MV-4-11 (cell line): ENCODE measurements around the gene TNFAIP1.
A peak's percentile ranks its signal among the peaks of the same experiment; 100 is the strongest.

Source experiments
- DNase-seq: peaks from one replicate; lab custom pipeline; 2025; lab: John Stamatoyannopoulos, UW

TNFAIP1 gene

DNA sequence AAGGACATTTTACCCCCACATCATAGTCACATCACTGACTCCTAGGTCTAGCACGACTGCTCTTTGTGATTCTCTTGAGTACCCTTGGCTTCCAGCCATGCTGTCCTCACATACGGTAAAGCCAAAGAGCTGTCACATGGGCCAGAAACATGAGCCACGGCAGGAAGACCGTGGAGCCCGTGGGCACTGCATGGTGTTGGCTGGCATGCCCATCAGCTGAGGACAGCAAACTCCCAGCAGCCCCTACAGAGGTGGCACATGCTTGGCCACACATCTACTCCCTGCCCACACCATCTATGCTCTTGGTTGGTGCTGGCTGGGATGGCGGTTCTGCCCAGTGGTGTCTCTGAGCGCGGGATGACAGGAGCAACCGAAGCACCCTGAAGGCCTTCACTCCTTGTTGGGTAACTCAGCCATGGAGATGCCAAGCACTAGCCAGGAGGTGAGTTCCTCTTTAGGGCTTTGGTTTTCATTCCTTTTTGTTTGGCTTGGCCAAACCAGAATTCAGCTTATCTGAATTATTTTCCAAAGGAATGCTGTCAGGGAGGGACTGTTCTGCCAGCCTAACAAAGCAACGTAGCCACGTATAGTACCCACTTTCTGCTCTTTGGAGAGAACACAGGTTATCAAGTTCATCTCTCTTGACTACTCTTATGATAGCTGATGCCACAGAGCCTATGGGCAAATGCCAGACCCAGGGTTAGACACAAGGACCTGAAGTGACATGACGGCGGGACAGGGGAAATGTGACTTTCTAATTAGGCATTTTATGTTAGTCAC is 10.0 kb downstream of the TNFAIP1 start:
- no peak for DNase-seq

GRCh38 chr17:28346199-28346580 is 10.6 kb downstream of the TNFAIP1 start:
- DNase-seq, result no peak

DNA sequence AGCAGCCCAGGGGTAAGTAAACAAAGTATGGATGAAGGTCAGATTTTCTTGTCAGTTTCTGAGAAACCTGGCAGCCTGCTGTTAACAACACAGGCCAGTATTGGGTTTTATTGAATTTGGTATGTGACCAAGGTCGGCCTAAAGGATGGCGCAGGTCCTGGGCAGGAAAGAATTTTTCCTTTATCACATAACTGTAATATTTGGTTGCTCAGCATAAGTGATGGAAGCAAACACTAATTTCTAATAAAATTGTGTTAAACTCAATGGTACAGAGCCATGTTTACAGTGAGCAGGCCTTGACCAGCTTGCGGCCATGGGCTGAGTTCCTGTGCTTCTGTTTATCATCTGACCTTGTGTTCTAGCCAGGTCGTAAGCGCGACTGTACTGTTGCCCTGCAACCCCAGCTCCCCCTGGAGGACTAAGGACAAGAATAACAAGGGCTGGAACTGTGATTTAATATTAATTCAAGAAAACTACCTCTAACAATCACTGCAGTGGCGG is 11.2 kb downstream of the TNFAIP1 start:
- DNase-seq, result peak; percentile 18

- DNase-seq, result no peak
Measured at GRCh38 chr17:28347261-28347891, 11.8 kb downstream of the TNFAIP1 start.

DNA sequence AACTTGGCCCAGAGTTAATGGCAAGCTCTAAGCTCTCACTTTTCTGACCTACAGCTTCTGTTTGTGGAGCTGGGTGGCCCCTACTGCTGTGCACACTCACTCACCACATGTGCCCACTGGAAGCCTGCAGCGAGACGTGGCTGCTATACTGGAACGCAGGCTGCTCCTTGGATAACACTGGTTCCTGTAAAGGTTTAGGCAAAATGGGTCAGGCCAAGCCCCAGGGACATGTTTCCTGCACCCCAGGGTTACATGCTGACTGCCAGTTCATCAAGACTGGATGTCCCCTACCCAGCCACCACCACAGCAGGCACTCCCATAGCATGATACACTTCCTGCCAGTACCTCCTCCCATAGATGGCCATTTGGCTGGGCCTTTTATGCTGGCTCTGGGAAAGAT is 13.4 kb downstream of the TNFAIP1 start:
- DNase-seq, result no peak

DNA sequence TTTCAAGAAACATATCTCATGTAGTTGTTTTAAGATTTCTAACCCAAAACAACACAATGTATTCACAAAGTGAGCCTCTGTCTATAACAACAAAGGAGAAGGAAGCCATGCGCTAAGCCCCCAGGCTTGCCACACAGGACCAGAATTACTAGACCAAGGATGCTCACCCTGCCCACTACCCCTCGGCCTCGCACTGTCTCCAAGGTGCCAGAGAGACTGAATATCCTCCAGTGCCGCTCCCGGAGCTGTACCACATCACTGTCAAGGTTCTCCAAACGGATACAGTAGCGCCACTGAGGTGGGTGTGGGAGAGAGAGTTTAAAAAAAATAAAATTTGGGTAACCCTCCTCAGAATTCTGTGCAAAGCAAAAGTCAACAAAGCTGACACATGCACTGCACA is 14.7 kb downstream of the TNFAIP1 start:
- no peak for DNase-seq

DNA sequence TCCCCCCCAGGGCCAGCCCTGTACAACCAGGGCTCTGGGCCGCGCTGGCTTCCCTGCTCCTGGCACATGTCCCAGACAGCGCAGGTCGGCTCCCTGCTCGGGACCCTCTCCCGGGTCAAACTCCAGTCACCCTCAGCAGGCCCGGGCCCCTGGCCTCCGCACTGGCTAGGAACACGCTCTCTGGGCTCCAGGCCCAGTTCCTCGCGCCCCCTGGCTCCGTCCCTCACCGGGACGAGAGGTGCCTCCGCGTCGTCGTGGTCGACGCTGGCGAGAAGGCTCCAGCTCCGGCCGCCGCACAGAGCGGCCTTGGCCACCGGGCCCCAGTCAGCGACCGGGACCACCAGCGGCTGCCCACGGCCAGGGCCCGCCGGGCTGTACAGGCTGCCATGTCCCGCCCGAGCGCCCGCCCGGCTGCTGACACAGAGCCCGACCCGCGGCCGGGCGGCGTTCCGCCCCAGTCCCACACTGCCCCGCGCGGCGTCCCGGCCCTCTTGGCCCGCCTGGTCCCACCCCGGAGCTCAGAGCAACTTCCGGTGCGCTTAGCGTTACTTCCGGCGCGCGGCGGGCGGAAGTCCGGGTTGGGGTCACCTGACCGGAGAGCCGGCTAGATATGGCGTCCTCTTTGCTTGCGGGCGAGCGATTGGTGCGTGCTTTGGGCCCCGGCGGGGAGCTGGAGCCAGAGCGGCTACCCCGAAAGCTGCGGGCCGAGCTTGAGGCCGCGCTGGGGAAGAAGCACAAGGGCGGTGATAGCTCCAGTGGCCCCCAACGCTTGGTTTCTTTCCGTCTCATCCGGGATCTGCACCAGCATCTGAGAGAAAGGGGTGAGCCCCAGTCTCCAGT is 21.7 kb downstream of the TNFAIP1 start, which contains the start of gene POLDIP2:
Gene POLDIP2 (minus strand): TSS at position 467 of the 840 bp plus-strand sequence. CDS start 79 bp downstream, at position 388.
- peak; percentile 90 for DNase-seq

GRCh38 chr17:28357901-28358197 is 22.3 kb downstream of the TNFAIP1 start:
- DNase-seq, result no peak

DNA sequence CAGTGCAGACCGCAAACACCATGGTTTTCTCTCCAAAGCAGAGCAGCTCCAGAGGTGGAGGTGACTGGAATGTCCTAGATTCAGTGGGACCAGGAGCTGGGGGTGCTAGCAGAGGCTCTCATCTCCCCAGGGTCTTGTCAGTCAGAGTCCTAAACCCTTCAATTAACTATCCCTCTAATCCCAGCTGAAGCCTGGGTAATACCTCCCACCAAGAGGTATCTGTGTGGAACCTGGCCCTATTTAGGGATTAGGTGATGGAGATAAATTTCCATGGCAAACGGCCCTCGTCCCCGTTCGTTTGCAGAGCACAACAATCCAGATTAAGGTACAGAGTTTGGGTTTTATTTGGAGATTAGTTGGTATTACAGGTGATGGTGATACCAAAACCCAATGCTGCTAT is 27.6 kb downstream of the TNFAIP1 start:
- no peak for DNase-seq

DNA sequence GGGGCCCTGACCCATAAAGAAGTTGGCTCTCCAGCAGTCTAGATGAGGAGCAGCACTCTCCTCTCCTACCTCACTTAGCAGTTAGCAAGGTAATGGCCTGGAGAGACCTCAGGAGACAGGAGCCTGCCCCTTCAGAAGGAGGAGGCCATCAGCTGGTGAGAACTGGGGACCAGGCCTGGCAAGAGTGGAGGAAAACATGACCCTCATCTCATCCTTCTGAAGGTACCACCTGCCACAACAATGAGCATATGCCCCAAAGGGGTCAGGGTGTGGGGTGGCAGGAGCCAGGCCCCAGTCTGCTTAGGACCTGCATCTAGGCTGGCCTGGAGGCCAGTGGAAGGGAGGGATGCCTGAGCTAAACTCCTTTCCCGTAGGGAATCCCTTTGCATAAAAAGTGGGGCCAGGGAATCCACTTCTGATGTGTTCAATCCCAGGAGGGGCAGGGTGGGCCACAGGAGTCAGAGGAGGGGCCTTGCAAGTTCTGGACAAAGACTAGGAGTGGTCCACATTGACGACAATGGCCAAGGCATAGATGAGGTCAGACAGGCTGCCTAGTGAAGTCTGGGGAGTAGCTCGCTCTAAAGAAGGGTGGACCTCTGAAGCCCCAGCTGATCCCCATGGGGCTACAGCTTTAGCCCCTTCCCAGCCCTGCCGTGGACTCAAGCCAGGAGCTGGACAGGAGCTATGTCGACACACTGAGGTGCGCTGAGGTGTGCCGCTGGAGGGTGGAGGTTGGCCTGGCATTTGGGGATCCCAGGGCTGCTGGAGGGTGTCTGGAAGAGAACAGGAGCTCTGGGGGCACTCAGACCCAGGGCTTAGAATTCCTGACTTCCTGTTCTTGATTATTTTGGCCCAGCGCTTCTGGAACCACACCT is 28.5 kb downstream of the TNFAIP1 start:
- no peak for DNase-seq

GRCh38 chr17:28364665-28365363 is 29.3 kb downstream of the TNFAIP1 start, which contains the start of gene SEBOX:
Gene SEBOX (minus strand): TSS chr17:28365199. CDS start chr17:28365151, 48 bp downstream.
- no peak for DNase-seq

DNA sequence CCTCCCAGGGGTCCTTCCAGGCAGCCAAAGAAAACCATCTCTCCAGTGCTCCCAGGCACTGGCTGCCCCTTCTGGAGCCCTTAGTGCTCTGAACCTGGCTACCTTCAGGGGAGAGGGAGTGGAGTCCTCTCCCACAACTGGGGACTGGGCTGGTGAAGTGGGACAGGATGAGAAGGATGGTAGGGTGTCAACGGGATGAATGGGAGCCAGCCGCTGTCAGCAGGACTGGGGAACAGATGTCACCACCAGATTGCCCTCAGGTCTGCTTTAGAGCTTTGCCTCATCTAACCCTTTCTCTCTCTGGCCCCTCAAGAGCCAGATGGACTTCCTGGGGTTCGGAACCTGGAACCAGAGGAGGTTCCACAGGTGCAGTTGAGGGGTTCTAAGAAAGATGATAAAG is 29.9 kb downstream of the TNFAIP1 start:
- DNase-seq, result no peak

GRCh38 chr17:28366605-28367004 is 31.0 kb downstream of the TNFAIP1 start:
- no peak for DNase-seq

GRCh38 chr17:28367641-28368305 is 32.2 kb downstream of the TNFAIP1 start:
- no peak for DNase-seq

DNA sequence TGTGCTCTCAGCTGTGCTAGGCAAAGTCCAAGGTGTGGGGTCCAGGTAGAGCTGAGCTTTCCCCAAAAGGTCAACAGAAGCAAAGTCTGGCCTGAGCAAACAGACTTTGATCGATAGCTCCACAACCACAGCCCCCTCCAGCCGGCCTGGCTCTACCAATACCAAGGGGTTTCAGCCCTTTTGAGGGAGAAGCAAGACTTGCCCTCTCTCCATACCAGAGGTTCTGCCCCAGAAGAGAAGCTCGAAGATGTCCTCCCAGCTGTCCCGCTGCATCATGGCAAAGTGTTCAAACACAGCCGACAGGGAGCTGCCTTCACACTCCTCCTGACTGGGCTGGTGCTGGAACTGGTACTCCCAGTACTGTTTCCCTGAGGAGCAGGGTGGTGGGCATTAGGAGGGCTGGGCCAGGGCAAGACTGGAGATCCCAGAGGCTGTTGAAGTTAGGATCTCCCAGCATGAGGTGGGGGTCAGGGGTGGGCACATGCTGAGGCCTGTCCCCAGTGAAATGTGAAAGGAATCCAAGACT is 32.8 kb downstream of the TNFAIP1 start:
- DNase-seq, result no peak

- no peak for DNase-seq
Measured at GRCh38 chr17:28368915-28369683, 33.5 kb downstream of the TNFAIP1 start.

DNA sequence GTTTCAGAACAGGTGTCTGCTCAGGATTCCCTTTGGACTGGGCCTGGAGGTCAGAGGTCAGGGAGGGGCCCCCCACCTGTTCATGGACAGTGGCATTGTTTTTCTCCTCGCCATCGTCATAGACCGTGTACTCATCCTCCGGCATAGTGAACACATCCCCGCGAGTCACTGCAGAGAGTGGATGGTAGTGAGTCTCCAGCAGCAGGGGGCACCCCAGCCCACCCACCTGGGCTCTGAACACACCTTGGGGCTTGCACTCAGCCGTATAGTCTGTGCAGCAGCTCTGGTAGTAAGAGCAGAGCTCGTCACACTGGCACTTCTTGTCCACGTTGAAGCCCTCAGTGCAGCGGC is 34.1 kb downstream of the TNFAIP1 start:
- no peak for DNase-seq

DNA sequence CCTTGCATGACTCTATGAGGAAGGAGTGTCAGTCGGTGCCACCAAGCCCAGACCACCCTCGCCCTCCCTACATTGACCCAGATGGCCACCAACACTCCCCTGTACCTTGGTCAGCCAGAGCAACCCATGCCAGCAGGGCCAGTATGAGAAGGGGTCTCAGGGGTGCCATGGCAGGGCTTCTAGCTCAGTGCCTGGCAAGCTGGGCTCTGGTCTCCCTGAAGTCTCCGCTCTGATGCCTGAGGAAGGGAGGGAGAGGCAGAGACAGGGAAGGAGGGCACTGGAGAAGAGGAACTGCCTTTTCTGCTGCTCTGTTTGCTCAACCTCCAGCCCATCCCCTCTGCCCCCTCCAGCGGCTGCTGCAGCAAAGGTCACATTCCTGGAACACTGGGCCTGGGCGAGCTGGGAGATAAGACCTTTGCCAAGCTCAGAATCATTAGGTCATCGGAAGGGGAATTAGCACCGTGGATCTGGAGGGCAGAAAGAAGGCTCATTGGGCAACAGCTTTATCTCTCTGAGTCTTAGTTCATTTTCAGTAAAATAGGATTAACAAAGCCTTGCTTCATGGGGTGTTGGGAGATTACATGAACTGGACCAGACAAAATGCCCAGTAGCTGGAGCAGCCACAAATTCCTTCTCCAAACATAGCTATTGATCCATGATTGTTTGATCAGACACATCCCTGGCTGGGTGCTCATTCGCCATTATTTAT is 34.6 kb downstream of the TNFAIP1 start, which contains the start of gene VTN:
Gene VTN (minus strand): TSS at position 273 of the 709 bp plus-strand sequence. CDS start 104 bp downstream, at position 169.
- peak; percentile 49 for DNase-seq

DNA sequence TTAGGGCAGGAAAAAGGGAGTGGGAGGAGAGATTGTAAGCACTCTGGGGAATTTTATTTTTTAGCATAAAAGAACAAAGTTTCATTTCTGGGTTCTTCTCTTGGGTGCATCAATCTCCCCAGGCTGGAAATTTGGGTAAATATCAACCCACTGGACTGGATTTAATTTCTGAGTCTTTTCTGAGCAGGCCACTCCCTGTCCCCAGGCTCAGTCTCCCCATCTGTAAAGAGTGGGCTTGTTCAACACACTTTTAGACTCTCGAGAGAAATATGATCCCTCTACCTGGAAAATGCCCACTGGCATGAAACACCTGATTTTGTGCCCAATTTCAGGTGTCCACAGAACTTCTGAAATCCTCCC is 35.2 kb downstream of the TNFAIP1 start:
- no peak for DNase-seq
